GM19193 (cell line): ENCODE data around the gene ING5.

Source experiments
- POLR2A ChIP-seq: IDR thresholded peaks from 4 replicates; pipeline ENCODE4 v1.6.1; 2011; ENCODE audit not compliant: insufficient read depth, insufficient read length; ENCODE audit errors: extremely low read depth

ING5 gene

DNA sequence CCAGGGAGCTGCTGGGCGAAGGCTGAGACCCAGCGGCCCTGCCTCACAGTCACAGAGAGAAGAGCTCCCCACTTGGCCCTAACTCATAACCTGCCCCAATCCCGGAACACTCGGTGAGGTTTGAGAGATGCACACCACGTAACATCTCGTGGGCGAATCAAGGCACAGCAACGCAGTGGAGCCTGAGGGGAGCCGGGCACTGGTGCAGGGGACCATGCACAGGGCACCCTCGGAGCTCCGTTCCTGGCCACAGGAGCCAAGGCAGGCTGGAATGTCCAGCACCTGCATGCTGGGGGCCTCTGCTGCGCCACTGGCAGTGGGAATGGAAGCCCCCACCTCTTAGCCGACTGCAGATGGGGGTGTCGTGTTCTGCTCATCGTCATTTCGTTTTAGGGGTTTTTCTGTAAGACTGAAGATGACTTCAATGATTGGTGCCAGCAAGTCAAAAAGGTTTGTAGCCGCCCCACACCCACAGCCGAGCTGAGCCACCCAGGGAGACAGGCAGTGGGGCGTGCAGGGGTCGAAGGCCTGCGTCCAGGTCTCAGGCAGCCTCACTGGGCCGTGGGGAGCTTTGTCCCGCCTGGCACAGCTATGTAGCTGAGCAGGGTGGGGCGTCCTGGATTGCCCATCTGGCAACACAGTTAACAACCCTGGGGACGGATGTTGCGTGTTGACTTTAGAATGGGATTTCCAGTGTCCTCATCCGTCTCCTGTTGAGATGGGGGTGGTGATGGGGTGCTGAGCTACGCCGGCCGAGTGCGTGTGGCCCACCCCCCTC lies 31.3 kb upstream of the ING5 start:
- no peak for TF ChIP-seq POLR2A

DNA sequence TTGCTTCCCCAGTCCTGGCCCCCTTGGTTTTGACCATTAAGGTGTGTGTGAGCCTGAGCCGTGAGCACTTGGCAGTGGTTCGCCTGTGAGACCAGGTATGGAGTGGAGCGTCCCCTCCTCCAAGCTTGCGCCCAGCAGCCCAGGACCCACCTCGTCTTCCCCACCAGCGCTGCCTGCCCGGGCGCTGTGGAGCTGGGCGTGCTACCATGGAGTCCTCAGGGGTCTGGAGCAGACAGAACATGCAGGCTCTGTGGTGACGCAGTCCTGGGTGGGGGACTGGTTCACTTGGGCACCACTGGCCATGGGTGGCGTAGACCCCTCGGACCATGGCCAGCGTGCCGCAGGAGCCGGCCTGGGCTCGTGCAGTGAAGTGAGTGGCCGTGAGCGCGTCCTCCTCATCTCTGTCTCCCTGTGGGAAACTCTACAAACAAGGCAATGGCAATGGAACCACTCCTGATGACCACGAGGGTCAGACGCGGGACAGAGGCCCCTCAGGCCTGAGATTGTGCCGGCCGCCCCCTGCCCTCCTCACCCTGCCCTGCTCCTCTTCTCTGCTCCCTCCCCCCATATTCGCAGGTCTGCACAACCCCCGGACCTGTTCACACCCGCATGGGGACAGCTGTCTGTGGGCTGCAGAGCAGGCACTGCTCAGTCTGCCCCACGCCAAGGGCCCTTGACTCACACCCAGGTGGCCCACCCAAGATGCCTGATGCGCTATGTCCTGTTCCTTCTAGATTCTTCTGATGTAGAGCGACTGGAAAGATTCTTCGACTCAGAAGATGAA lies 30.2 kb upstream of the ING5 start:
- TF ChIP-seq POLR2A: no peak

DNA sequence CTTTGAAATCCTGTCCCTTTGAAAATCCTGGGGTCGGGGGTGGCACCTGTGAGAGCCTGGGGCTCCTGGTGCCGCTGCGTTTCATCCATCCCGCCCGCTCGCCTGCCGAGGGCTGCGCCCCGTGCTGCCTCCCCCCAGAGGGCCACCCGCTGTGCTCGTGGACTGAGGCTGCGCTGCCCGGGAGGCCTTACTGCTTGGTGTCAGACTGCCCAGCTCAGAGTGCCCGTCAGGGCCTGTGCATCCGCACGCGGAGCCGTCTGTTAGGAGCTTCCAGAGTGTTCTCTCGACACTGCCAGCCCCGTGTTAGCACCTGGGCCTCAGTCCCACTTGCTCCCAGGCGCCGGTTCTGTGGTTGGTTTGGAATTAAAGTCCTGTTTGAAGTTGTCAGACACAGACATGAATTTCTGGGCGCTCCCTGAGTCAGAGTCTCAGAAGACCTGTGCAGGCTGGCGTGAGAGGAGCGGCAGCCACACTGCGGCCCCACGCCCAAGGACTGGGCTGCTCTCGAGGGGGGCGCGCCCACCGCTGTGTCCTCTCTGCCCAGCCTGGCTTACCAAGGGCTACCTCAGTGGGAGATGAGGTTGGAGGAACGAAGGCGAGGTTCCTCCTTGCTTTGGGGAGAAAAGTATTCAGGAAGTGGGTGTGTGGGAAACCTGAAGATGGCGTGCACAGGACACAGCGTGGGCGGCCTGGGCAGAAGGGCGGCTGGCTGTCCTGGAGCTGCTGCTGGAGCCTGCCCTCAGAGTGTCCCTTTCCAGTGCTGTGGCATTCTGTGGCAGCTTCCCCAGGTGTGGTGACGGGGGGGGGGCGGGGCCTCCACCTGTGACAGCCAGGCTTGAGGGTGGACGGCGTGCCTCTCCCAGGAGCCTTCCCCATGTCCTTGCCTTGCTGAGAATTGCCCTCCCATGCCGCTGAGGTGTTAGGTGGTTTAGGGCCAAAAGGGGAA lies 29.3 kb upstream of the ING5 start:
- no peak for TF ChIP-seq POLR2A

DNA sequence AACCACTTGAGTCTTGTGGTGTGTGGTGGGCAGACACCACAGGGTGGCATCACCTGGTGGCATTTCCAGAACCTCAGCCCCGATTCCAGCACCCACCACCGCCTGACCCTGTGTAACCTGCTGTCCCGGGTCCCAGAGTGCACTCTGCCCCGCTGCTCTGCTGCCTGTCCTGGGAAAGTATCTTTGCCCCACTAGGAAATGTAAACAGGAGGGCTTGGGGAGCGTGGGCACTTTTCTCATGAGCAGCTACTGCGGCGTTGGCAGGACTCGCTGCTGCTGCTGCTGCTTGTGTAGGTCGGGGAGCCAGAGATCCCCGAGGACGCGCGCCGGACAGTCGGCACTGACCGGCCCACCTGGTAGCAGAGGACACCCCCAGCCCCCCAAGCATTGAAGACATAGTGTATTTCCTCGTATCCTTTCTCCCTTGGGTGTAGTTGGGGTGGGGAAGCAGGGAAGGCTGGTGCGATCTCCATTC lies 28.6 kb upstream of the ING5 start:
- no peak for TF ChIP-seq POLR2A

DNA sequence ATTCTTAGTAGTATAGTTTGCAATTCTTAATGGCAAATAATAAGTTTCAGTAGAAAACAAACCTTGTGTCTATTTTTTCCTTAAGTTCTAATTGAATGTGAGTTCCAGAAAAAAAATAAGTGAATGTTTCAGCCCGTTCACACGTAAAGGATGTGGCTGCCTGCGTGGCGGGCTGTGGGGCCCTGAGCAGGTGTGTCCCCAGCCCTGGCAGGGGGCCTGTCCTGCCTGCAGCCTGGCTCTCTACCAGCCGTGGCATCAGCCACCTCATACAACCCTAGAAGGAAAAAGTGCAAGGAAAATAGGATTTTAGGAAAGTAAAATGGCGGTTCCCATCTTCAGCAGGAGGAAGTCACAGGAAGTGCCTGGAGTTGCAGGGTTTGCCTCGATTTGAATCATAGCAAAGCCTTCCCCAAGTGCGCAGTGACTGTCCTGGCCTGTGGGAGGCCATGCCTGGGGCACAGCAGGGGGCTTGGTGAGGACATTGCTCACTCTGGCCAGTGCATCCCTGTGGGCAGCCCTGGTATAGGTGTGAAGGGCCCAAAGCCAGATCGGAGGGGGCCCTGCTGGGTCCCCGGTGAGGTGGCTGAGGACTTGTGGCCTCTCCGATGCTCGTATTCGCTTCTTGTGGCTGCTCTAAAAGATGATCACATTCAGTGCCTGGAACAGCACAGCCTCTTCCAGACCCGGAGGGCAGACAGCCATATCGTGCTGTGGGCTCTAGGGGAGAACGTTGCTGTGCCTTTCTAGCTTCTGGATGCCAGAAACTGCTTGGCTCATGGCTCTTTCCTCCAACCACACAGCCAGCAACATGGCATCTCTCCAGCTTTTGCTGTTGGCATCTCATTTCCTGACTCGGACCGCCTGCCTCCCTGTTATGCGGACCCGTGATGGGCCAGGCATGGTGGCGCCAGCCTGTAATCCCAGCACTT lies 27.8 kb upstream of the ING5 start:
- TF ChIP-seq POLR2A: no peak

DNA sequence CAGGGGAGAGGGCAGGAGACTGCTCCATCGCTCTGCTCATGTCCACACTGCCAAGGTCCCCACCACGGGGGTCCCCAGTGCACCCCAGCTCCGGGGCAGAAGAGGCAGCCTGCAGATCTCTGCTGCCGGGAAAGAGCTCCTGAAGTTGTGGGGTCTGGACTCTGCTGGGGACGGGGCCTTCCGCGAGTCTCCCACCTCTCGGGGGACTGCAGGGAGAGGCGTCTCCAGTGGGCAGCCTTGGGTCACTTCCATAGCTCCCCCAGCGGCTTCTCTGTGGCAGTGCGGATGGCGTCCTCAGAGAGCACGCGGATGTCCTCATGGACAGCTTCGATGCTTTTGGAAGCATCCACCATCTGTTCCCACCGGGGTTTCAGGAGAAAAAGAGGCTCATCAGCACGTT lies 26.0 kb upstream of the ING5 start:
- no peak for TF ChIP-seq POLR2A

DNA sequence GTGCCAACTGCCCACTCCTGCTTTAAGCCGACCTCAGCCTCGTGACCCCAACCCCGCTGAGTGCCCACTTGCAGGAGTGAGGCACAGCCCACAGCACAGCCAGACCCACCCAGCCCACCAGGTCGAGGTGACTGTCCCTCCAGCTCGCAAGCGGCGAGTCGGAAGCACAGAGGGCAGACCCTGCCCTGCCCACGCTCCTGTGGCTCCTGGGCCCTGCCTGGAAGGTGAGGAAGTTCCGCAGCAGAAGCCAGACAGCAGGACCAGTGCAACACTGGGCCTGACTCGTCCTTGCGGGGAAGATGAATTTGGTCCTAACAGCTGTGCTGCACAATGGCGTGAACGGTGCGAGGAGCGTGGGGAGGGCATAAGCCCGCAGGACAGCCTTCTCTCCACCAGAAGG lies 25.2 kb upstream of the ING5 start:
- no peak for TF ChIP-seq POLR2A

DNA sequence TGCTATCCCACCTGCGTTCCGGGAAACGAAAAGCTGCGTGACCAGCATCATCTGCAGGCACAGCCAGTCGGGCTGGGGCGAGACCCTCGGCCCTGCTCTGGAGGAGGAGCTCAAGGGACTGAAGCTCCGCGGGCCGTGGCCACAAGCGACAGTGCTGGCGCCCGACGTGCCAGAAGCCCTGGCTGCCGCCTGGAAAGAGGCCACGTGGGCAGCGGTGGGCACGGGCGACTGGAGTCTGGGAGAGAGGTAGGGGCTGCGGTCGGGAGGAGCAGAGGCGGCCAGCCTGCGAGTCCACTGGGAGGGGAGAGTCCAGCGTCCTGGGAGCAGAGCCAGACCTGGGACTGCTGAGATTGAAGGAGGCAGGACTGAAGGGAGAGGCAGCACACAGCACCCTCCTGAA lies 24.4 kb upstream of the ING5 start:
- TF ChIP-seq POLR2A: no peak

DNA sequence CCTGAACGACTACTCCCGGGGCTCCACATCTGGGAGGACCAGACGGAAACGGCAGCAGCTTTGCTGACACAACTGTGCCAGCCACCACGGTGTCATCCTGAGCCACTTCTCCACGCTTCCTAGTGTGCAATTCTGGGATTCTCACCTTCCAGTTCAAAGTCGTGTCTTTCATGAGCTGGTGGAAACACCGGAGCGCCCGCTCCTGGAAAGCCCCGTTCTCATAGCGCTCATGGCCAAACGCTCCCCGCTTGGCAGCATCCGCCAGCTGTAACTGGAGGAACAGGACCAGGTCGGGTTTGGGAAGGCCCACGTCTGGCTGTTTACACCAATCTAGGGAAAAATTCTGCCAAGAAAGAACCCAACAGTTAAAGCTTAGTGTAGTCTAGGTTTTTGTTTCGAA lies 23.5 kb upstream of the ING5 start:
- no peak for TF ChIP-seq POLR2A

DNA sequence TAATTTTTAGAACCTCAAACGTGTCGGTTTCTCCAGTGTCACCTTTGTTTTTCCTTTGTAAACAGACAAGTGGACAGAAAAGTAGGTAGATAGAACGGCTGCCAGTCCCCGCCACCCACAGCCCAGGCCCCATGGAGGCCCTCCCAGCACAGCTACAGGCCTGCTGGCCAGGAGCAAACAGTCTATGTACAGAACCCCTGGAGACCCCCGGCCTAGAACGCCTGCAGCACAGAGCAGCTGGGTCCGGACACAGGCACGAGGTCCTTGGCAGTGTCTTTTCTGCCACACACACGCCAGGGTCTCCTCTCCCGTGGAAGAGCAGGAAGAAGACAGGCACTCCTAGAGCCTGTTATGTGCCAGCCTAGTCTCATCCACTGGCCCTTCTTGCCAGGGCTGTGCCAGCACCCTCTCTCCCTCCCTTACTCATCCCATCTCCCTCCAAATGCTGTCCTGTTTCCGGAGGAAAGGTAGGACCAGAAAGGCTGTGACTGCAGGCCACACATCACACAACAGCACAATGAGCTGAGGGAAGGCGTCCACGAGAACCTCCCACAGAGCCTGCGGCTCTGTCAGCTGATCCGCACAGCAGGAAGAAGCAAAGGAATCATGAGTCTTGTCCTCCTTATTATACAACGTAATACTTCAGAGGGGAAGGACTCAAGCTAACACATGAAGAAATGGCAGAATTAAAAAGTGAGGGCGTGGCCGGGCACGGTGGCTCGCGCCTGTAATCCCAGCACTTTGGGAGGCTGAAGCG lies 22.9 kb upstream of the ING5 start:
- no peak for TF ChIP-seq POLR2A

DNA sequence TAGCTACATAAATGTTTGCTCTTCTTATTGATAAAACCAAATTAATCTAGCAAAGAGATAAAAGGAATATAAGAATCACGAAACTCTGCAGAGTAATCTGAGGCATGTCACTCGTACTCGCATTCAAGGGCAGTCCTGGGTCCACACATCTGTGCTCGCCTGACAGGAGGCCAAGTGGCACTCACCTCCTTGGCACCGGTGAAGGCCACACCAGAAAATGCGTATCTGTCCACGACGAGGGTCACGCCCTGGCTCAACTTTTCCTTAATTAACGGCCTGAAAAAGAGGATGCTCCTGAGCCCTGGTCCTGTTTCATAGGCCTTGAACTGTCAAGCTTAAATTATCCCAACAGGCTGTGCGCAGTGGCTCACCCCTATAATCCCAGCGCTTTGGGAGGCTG lies 21.8 kb upstream of the ING5 start:
- TF ChIP-seq POLR2A: no peak

DNA sequence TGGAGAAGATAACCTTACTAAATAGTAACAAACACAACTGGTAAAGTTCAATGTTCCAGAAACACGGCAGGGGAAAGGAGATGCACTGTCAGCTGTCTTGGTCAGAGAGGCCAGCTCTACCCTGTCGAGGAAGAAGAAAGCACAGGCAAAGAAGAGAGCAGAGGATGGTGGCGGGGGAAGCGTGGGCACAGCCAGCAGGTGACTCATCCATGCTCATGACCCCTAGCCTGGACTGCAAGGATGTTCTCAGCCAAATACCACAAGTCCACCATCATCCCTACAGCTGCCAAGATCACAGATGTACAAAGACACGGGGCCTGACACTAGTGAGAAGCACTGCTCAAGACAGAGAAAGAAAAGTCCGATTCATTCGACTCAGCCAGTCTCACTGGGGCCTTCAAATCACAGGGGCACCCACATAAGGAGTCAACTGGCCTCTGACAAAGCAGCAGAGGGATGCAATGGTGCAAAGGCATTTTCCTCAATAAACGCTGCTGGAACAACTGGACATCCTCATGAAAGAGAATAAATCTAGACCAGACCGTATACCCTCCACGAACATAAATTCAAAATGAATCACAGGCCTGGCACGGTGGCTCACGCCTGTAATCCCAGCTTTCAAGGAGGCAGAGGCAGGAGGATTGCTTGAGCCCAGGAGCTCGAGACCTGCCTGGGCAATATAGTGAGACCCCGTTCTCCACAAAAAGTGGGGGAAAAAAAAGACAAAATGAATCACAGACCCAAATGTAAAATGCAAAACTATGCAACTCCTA lies 20.8 kb upstream of the ING5 start:
- TF ChIP-seq POLR2A: no peak

DNA sequence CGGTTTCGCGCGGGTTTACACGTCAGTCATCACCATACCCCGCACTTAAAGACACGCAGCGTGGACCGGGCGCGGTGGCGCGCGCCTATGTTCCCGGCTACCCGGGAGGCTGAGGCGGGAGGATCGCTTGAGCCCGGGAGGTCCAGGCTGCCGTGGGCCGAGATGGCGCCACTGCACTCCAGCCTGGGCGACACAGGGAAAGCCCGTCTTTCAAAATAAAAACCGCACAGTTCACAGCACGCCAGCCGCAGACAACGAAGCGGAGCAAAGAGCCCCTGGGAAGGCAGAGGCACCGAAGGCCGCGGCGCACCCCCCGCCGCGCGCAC lies 15.6 kb upstream of the ING5 start:
- no peak for TF ChIP-seq POLR2A
